HG03097 (cell line): ENCODE data around the gene GPATCH3.
"Not testable (repeated sequence)": the region's sequence is repeated elsewhere in the genome, so short reads cannot be mapped to it uniquely, and the experiment has no call there.

Source experiments
- ATAC-seq: cut with Tn5 transposase; IDR thresholded peaks from one replicate; pipeline ENCODE4 v1.9.1; 2021; ENCODE audit not compliant: unreplicated experiment, low FRiP score

The GPATCH3 gene

DNA sequence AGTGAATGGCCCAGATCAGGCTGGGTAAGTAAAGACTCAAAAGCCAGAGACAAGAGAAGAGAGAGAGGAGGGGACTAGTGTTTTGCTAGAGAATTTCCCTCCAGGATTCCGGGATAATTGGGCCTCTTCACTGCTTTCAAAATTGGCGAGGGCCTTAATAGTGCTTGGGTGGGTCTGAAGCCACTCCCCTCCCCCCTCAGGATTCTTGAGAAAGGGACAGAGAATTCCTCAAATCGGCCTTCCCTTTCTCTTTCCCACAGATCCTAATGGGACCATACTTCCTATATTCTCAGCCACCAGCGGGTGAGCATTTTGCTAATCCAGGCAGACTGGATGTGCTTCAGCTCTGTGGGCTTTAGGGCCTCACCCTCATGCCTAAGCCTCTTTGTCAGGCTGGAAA is 25.4 kb downstream of the GPATCH3 start:
- ATAC-seq, result no peak

DNA sequence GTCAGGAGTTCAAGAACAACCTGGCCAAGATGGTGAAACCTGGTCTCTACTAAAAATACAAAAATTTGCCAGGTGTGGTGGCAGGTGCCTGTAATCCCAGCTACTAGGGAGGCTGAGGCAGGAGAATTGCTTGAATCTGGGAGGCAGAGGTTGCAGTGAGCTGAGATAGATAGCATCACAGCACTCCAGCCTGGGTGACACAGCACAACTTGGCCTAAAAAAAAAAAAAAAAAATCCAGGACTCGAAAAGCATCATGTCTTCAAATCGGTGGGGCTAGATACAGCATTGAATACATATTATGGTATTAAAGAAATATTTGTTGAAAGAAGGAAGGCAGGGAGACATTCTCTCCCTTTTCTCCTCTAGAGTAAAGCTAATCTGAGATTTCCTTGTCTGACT is 27.2 kb downstream of the GPATCH3 start:
- not testable (repeated sequence) for ATAC-seq

DNA sequence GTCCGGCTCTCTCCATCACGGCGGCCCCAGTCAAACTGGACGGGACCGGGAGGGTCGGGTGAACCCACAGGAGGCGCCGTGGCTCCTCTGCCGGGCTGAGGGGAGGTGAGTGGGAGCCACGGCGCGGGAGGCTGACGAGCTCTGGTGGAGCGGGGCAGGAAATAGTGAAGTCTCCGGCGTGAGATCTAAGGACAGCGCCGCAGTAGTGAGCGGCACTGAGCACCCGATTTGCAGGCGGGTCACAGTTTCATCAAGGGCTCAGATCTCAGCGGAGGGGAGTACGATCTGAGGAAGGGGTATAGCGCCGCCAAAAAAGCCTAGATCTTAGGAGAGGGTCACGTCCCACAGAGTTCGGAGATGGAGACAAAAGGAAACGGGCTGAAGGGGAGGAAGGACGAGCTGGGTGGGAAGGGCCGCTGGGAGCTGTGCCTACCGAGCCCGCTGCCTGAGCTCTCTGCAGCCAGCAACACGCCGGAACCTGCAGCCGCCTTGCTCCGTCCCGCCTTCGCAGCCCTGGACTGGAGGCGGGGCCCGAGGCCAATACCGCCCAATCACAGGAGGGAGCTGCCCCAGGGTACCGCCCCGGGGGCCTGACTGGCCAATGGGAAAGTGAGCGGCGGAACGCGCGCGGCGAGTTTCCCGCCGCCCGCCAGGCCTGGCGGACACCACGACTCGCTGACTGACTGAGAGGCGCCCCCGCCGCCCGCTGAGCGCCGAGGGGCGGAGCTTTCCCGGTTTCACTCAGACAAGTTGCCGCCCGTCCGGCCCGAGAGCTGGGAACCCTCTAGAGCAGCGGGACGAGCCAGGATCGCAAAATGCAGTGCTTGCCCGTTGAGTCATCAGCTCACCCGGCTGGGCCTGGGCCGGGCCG is 35.4 kb downstream of the GPATCH3 start:
- ATAC-seq, result peak; percentile 84

DNA sequence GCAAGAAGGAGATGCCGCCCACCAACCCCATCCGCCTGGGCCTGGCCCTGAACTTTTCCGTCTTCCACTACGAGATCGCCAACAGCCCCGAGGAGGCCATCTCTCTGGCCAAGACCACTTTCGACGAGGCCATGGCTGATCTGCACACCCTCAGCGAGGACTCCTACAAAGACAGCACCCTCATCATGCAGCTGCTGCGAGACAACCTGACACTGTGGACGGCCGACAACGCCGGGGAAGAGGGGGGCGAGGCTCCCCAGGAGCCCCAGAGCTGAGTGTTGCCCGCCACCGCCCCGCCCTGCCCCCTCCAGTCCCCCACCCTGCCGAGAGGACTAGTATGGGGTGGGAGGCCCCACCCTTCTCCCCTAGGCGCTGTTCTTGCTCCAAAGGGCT is 36.6 kb downstream of the GPATCH3 start:
- no peak for ATAC-seq

DNA sequence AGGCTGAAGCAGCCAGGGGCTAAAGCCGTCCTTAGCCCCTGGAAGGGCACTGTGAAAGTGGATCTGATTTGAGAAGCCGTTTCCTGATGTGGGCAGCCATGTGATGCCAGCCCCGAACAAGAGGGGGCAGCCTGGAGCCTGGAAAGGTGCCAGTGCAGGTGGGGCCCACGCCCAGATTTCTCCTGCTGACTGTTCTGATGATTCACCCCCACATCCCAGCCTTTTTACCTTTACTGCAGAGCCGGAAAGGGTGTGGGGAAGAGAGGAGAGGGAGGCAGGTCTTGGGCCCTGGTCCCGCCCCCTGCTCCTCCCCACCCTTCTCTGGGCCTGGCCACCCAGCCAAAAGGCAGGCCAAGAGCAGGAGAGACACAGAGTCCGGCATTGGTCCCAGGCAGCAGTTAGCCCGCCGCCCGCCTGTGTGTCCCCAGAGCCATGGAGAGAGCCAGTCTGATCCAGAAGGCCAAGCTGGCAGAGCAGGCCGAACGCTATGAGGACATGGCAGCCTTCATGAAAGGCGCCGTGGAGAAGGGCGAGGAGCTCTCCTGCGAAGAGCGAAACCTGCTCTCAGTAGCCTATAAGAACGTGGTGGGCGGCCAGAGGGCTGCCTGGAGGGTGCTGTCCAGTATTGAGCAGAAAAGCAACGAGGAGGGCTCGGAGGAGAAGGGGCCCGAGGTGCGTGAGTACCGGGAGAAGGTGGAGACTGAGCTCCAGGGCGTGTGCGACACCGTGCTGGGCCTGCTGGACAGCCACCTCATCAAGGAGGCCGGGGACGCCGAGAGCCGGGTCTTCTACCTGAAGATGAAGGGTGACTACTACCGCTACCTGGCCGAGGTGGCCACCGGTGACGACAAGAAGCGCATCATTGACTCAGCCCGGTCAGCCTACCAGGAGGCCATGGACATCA is 37.2 kb downstream of the GPATCH3 start, which contains the start of gene SFN:
TSS of gene SFN (plus strand) at position 369 of the 904 bp plus-strand sequence. CDS start at position 433, 64 bp downstream.
- ATAC-seq, result no peak

DNA sequence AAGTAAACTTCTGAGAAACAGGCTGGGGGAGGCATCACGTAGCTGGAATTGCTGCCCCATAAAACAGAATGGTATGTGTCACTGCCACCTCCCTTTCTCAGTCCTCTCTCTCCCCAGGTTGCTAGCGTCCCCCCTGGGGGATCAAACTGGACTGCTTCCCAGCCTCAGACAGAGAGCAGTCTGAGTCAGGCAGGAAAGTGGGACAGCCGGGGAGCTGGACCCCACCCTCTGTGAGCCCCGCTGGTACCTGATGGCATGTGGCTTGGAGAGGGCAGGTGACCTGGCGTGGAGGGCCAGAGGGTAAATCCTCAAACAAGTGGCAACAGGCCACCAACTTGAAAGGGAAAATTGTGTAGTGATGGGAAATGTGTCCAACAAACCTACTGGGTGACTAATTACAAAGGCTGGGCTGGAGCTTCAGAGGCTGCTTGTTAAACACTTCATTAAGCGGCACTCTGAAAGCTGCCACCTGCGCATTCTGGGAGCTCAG is 38.3 kb downstream of the GPATCH3 start:
- ATAC-seq, result no peak

DNA sequence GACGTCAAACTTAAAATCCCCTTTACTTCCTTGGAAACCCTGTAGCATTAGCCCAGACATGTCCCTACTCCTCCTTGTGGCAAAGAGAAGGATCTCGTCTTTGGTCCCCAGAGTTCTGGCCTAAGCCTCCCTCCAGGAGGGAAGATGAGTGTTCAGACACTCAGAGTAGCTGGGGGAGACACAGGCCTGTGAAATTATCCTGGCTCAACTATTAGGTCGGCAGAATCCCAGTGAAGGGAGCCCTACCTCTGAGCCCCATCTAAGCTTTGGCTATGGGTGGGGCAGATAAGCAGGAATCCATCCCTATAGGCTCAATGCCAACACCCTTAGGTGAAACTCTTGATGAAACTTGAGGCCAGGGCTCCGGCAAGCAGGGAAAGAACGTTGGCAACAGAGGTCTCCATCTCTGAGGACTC is 39.0 kb downstream of the GPATCH3 start:
- ATAC-seq, result no peak

DNA sequence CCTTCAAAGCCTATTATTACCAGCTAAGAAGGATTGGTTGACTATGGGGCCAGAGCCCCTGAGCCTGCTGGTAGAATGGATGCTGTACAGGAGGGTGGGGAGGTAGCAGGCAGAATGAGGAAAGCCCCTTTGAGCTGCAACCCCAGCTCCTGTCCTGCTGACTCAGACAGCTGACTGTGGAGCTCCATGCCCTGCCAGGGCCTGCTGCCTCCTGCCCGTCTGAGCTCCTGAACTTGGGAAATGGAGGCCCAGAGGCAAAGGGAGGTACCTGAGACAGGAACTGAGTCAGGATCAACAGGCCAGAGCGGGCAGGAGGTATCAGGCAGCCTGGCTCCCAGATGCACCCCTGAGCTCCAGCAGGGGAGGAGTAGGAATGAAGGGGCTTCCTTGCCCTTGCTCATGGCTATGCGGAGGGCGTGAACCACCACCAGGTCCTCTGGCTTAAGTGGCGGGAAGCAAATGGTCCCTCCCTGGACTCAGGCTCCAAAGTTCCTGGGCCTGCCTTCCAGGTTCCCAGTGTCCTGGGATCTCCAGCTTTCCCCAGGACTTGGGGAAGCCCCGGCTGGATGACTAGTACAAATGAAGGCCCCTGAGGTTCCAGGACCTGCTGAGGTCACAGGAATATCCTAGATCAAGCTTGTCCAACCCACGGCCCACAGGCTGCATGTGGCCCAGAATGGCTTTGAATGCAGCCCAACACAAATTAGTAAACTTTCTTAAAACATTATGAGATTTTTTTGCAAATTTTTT is 41.2 kb downstream of the GPATCH3 start:
- no peak for ATAC-seq

DNA sequence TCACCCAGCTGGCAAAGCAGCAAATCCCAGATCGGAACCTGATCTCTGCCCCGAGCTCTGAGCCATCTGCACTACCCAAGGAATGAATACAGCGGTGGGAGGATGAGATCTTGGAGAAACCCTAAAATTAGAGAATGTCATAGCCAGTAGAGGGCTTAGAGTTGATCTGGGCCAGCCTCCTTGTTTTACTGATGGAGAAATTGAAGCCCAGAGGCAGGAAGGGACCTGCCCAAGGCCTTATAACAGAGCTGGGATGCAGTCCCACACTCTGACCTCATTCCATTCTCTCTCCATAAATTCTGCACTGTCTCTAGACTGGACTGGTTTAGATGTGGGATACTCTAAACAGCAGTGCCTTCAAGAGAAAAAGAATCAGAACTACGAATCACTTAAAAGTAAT is 42.1 kb downstream of the GPATCH3 start:
- no peak for ATAC-seq

DNA sequence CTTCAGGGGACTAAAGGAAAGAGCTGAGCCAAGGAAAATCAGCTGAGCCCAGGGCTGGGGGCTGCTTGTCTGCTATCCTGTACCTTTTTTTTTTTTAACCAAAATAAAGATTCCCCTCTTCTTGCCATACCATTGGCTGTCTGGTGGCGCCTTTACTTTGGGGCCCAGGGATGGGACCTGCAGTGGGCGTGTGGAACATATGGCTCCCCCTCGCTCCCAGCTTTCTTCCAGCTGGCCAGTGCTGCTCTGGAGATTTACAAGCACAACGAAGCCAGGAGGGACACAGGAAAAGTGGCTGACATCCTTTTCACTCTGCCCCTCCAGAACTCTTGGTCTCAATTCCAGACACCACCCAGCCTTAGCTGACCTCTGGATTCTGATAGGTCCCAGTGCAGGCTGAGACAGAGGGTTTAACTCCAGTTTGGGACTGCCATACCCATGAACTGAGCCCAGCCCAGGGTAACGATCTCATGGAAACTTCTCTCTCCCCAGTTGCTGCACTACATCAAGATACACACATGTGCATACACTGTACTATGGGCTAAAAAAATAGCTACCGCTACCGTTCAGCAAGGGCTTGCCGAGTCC is 42.7 kb downstream of the GPATCH3 start:
- no peak for ATAC-seq

DNA sequence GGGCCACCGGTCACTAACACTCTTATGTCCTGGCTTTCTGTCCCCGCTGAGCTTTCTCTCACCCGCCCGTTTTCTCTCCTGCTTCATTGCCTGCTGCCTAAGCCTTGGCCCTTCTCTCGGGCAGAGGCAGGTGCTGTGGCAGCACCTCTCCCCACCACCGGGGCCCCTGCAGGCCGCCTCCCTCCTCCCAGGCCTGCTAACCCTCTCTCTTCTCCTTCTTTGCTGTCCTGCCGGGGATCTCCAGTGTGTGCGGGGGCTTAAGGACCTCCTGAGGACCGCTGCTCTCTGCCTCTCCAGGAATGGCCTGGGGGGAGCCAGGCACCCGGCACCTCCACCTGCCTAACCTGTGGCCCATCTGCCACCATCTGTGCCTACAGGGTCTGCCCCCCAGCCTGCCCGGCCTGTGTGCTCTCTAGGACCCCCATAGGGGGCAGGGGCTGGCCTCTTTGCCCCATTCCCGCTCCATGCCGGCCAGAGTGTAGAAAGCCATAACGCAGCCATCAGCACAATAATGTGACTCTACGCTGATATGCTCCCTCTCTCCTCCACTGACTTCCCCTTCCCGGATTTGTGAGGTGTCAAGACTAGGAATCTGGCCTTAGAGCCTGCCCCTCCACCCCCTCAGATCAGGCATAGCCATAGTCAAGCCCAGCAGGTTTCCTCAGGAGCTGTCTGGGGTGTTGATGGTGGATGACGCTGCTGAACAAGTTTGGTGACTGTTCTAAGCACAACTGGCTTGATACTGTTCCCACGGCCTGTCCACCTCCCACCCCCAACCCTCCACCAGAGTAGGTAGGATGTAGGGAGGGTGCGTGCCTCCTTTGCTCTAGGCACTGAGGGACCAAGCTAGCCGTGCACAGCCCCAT is 43.4 kb downstream of the GPATCH3 start:
- no peak for ATAC-seq

DNA sequence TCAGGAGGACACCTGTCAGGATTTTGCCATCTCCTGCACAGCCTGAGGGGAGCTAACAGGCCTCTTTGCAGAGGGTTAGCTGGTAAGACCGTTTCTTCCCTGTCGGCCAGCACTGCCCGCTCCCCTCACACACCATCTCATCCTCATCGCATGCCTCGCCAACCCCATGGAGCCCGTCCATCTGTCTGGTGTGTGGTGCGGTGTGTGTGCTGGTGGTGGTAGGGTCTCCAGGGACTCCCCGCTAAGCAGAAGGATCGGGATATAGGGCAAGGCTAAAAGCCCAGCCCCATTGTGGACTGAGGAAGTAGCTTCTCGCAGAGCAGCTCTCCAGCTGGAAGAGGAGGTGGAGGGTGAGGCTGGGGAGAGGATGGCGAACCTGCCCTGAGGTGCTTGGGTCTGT is 44.1 kb downstream of the GPATCH3 start:
- ATAC-seq, result no peak

DNA sequence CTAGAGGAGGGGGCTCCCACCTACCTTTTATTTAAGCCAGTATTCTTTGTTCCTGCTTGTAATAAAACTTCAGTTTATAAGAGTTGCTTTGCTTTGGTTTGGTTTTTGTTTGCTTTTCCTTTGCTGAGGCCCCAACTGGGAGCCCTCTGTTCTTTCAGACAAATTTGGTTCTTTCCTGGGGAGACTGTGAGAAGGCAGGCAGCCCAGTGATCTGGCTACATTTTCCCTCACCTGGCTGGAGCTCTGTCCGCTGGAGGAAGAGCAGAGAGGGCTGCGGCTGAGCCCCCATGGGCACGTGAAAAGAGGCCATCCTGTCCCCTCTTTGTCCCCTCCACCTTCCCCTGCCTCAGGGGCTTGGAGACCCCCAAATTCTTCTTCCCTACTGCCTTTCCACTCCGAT is 44.6 kb downstream of the GPATCH3 start:
- ATAC-seq, result no peak

DNA sequence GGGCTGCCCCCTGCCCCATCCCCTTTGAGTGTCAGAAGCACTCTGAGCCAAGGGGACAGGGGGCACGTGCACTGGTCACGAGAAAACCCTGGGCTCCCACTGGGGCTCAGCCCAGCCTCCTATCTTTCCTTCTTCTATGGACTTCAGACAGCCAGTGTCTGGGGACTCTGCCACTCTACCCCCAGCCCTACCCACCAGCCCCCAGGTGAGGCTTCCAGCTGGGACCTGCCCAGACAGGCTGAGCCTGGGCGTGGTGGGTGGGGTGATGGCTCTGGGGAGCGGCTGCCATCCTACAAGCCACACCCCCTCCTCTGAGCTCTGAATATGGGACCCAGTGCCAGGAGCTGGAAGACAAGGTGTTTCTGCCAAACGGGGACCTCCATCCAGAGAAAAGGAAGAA is 45.4 kb downstream of the GPATCH3 start:
- ATAC-seq, result no peak

DNA sequence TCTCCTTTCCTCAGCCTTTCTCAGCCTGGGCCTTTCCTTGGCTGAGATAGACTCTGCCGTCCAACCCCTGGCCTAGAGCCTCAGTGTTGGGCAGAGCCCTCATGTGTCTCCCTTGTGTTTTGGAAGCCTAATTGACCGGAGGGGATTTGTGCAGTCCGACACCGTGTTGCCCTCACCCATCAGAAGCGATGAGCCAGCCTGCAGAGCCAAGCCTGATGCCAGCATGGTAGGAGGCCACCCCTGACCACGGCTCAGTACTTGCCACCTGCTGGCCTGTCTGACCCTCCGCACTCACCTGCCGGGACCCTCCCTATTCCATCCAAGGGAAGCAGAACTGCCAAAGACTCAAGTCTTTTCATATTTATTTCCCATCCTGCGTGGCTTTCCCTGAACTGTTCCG is 46.7 kb downstream of the GPATCH3 start:
- ATAC-seq, result no peak

DNA sequence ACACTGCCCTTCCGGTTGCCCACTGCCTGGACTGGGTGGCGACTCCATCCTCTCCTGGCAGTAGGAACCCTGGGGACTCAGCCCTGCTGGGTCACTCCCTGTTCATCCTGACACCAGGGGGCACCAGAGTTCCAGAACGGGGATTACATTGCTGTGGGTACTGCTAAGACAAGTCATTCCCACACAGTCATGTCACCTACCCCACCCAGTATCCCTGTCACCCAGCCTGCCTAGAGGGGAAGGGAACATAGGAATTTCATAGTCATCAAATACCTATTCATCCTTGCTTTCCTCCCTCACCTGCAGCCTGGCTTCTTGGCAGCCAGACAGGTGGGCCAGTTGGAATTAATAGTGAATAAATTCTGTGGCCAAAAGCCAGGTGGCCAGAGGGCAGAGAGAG is 47.1 kb downstream of the GPATCH3 start:
- ATAC-seq, result no peak

DNA sequence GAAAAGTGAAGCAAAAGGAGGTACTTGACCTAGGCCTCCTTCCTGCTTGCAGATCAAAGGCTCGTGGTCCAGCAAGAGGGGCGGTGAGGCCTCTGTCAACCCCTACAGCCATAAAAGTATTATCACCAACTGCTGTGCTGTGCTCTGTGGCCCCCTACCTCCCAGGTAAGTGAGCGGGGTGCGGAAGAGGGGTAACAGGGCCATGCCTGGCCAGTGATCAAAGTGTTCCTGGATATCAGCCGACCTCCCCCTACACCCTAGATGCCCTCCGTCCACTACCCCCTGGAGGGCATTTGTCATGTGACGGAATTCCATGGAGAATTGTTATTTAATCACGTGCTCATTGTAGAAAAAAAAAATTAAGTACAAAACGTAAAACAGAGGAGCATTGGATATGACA is 47.6 kb downstream of the GPATCH3 start:
- ATAC-seq, result no peak

DNA sequence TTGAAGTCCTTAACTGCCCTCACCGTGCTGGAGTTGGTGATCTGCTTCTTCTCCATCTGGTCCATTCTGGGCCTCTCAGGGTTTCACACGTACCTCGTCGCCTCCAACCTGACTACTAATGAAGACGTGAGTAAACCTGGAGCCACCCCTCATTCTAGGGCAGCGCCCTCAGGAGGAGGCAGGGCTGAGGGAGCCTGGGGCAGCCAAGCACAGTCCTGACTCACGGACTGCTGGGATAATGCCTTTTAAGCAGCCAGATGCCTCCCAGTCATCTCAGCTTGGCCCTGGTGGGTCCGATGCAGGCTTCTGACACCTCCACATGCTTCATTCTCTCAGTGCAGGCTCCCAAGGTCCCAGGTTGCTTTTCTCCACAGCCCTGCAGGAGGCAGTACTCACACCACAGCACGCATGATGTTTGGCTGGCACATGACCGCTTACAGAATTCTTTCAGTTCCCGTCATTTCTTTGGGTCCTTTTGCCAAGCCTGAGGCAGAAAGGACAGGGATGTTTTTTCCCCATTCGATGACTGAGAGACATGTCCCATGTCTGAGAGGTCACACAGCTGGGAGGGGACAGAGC is 49.1 kb downstream of the GPATCH3 start:
- no peak for ATAC-seq
